Measurements from ENCODE around the gene ZNF618. TPM values are rescaled to one million over a fixed set of nuclear protein-coding genes. Genes with fewer than 3 reads are reported as not detected.

ZNF618 gene
- polyA plus RNA-seq, 3 donors = 0.53 to 1.9 (median 0.78) TPM

DNA sequence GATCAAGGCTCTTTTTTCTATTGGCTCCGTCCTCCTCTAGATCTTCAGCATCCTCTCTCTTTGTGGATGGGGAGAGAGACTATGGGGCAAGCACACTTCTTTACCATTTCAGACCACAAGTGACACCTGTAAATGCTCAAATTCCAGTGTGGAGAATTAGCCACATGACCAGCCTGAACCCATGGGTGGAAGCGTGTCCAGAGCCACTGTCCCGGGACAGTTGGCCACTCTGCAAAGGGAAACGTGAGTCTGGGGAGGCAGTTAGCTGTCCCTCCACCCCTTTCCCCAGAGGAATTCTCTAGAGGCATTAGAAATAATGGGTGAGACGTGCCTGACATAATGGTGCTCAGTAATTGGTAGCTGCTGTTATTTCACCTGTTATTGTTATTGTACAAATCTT lies 161.1 kb downstream of the ZNF618 start:
- H3K9me3 ChIP-seq (replicated peaks in 1 of 2; ENCODE audit: control insufficient read depth in 1 of 2, insufficient read depth in 1 of 2, low read length in 2 of 2) = peaks cover 0 to 2% of the 10 kb centered on the region in 2 donors
- H4K20me1 ChIP-seq (ENCODE audit: insufficient read depth, low read length) = no peaks in the 10 kb centered on the region
- no peak overlapping the region for H2AFZ ChIP-seq (ENCODE audit: insufficient read depth, low read depth, low read length, poor library complexity, severe bottlenecking)
- peaks cover 0 to 5% (median 0%) of the 10 kb centered on the region in 3 donors for H3K27me3 Mint-ChIP-seq (ENCODE audit: low read depth in 3 of 3)
- no peak overlapping the region for H3K4me3 Mint-ChIP-seq
- H3K27me3 ChIP-seq (ENCODE audit: control insufficient read depth in 2 of 2, insufficient read depth in 2 of 2, low read length in 2 of 2) = no peaks in the 10 kb centered on the region
- no peak overlapping the region for H3K9ac ChIP-seq (ENCODE audit: insufficient read depth, low read length, poor library complexity, severe bottlenecking)
- H3K4me1 Mint-ChIP-seq = no peaks in the 10 kb centered on the region
- no peaks in the 10 kb centered on the region for H3K79me2 ChIP-seq (ENCODE audit: insufficient read depth, low read length)
- TF ChIP-seq, protein P1, sequence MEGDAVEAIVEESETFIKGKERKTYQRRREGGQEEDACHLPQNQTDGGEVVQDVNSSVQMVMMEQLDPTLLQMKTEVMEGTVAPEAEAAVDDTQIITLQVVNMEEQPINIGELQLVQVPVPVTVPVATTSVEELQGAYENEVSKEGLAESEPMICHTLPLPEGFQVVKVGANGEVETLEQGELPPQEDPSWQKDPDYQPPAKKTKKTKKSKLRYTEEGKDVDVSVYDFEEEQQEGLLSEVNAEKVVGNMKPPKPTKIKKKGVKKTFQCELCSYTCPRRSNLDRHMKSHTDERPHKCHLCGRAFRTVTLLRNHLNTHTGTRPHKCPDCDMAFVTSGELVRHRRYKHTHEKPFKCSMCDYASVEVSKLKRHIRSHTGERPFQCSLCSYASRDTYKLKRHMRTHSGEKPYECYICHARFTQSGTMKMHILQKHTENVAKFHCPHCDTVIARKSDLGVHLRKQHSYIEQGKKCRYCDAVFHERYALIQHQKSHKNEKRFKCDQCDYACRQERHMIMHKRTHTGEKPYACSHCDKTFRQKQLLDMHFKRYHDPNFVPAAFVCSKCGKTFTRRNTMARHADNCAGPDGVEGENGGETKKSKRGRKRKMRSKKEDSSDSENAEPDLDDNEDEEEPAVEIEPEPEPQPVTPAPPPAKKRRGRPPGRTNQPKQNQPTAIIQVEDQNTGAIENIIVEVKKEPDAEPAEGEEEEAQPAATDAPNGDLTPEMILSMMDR (IDR thresholded peaks at IDR 0.05) = no peak
- H3K27ac ChIP-seq (ENCODE audit: low read depth in 1 of 2, low read length in 2 of 2) = no peak overlapping the region
- no peak overlapping the region for H3K27ac Mint-ChIP-seq
- peaks cover 0 to 7% (median 2%) of the 10 kb centered on the region in 7 donors for H3K9me3 Mint-ChIP-seq
- 93% methylated on average over 2 of the region's 5 CpGs for WGBS (ENCODE audit: insufficient coverage)
- H3K4me1 ChIP-seq (ENCODE audit: control insufficient read depth in 1 of 2, insufficient read depth in 2 of 2, low read length in 2 of 2) = no peaks in the 10 kb centered on the region
- no peak overlapping the region for H3K4me2 ChIP-seq (replicated peaks; ENCODE audit: extremely low read depth, low read length, poor library complexity, severe bottlenecking)
- H3K4me3 ChIP-seq (replicated peaks in 1 of 3; ENCODE audit: low read depth in 2 of 3, low read length in 3 of 3) = no peak overlapping the region
- intact Hi-C loops (cut with micrococcal nuclease) = no loop called here
- DNase-seq = no peak
- H3K36me3 Mint-ChIP-seq = peaks cover 23 to 27% of the 10 kb centered on the region in 2 donors
- peaks cover 9% of the 10 kb centered on the region in 2 donors for H3K36me3 ChIP-seq (replicated peaks in 1 of 2; ENCODE audit: control insufficient read depth in 1 of 2, insufficient read depth in 2 of 2, low read length in 2 of 2)

DNA sequence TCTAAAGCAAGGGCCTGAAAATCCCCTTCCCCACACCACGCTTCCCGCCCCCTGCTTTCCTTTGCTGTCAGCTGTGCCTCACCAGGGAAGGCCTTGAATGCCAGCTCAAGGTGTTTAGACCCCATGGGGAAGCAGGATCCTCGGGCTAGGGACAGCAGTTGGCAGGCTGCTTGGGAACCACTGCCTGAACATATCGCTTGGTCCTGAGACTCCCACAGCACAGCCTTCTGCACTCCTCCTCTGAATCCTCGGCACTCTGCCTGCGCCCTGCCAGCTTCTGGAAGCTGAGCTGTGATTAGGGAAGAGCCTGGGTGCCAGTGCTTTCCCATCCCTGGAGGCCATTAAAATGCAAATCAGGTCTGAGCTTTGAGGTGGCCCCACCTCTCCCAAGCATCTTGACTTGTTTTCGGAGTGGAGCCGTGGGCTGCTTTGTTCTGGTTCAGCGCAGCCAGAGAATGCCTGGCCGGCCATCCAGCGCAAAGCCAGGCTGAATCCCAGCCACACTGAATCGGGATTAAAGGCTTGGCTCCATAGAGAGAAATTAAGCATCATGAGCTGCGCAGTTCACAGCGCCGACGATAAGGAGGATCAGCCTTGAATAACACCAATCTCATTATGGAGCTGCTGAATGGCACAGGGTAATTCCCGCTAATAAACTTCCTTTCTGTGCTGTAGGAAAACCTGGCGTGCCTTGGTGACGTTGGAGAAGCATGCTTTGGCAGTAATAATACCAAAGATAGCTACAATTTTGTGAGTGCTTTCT lies 162.0 kb downstream of the ZNF618 start:
- Histone ChIP-seq H4K20me1 (ENCODE audit: insufficient read depth, low read length) (no peaks in the 10 kb centered on the region), H3K27me3 (ENCODE audit: control insufficient read depth in 2 of 2, insufficient read depth in 2 of 2, low read length in 2 of 2) (no peaks in the 10 kb centered on the region), H3K36me3 (replicated peaks in 1 of 2; ENCODE audit: control insufficient read depth in 1 of 2, insufficient read depth in 2 of 2, low read length in 2 of 2) (peaks cover 9% of the 10 kb centered on the region in 2 donors), H3K79me2 (ENCODE audit: insufficient read depth, low read length) (no peaks in the 10 kb centered on the region), H3K4me3 (replicated peaks in 1 of 3; ENCODE audit: low read depth in 2 of 3, low read length in 3 of 3) (no peak overlapping the region), H3K27ac (ENCODE audit: low read depth in 1 of 2, low read length in 2 of 2) (no peak overlapping the region), H3K9me3 (replicated peaks in 1 of 2; ENCODE audit: control insufficient read depth in 1 of 2, insufficient read depth in 1 of 2, low read length in 2 of 2) (peaks cover 0 to 2% of the 10 kb centered on the region in 2 donors), H3K4me1 (ENCODE audit: control insufficient read depth in 1 of 2, insufficient read depth in 2 of 2, low read length in 2 of 2) (no peaks in the 10 kb centered on the region), H3K9ac (ENCODE audit: insufficient read depth, low read length, poor library complexity, severe bottlenecking) (no peak overlapping the region), H3K4me2 (replicated peaks; ENCODE audit: extremely low read depth, low read length, poor library complexity, severe bottlenecking) (no peak overlapping the region), H2AFZ (ENCODE audit: insufficient read depth, low read depth, low read length, poor library complexity, severe bottlenecking) (no peak overlapping the region)
- peaks cover 0 to 2% (median 0%) of the 10 kb centered on the region in 3 donors for H3K27me3 Mint-ChIP-seq (ENCODE audit: low read depth in 3 of 3)
- intact Hi-C loops (cut with micrococcal nuclease) = no loop called here
- TF ChIP-seq, protein P1 (IDR thresholded peaks at IDR 0.05) = no peak
- no peak for DNase-seq
- no peak overlapping the region for H3K4me3 Mint-ChIP-seq
- no peaks in the 10 kb centered on the region for H3K4me1 Mint-ChIP-seq
- no peak overlapping the region for H3K27ac Mint-ChIP-seq
- 95% methylated on average over 16 of the region's 19 CpGs for WGBS (ENCODE audit: insufficient coverage)
- H3K9me3 Mint-ChIP-seq = peaks cover 0 to 8% (median 2%) of the 10 kb centered on the region in 7 donors
- peaks cover 18 to 22% of the 10 kb centered on the region in 2 donors for H3K36me3 Mint-ChIP-seq

Measured in CD14-positive monocyte (primary cell).